Measurements from ENCODE around the gene FAM187B.

The FAM187B gene

DNA sequence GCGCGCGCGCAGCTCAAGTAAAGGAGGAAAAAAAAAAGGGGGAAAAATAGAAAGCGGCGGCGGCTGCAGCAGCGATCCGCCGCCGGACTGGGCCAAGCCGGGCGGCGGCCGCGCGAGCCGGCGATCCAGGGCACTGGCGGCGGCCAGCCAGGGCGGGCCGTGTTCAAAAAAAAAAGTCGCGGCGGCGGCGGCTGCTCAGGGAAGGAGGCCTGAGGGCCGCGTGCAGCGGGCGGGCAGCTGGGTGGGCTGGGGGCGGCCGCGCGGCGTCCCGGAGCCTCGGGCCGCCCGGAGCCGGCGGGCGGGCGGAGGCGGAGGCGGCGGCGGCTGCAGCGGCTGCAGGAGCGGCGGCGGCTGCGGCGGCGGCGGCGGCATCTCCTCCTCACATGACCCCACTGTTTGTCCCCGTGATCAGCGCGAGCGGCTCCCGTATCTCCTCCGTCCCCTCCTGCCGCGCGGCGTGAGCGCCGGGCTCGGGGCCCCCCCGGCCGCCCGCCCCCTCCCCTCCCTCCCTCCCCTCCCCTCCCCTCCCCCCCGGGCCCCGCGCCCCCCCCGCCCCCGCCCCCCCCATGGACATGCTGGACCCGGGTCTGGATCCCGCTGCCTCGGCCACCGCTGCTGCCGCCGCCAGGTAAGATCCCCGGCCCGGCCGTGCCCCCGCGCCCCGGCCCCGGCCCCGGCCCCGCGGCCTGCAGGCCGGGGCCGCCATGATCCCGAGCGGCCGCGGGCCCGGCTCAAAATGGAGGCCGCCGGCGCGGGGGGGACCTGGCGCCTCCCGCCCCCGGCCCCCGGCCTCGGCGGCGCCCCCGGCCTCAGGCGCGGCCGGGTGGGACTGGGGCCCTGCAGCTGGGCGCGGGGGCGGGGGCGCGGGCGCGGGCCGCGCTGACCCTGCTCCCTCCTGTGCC lies 40.2 kb upstream of the FAM187B start, which contains the start of gene USF2:
USF2 (plus strand) TSS at position 427 of the 902 bp plus-strand sequence; CDS start at position 567, 140 bp downstream.
- Histone ChIP-seq H3K4me3 (ENCODE audit: low read depth, low read length) (peak within 1 kb of the TSS; percentile 81), H3K27ac (ENCODE audit: low read depth, low read length) (peak within 1 kb of the TSS; percentile 58), H3K27me3 (ENCODE audit: insufficient read depth, low read length) (no peaks in the 10 kb centered on the region), H3K36me3 (ENCODE audit: insufficient read depth, low read length) (no peaks in the 10 kb centered on the region), H3K4me1 (ENCODE audit: control insufficient read depth, insufficient read depth, low read length, unreplicated experiment) (no peaks in the 10 kb centered on the region), H3K79me2 (ENCODE audit: control insufficient read depth, insufficient read depth, low read length, unreplicated experiment) (peaks cover 2% of the 10 kb centered on the region), H2AFZ (ENCODE audit: low read length, unreplicated experiment) (peak within 1 kb of the TSS; percentile 68)

- Histone ChIP-seq H3K27ac (ENCODE audit: low read depth, low read length) (peak overlapping the region; percentile 58), H3K79me2 (ENCODE audit: control insufficient read depth, insufficient read depth, low read length, unreplicated experiment) (peaks cover 2% of the 10 kb centered on the region), H3K36me3 (ENCODE audit: insufficient read depth, low read length) (no peaks in the 10 kb centered on the region), H3K4me1 (ENCODE audit: control insufficient read depth, insufficient read depth, low read length, unreplicated experiment) (no peaks in the 10 kb centered on the region), H2AFZ (ENCODE audit: low read length, unreplicated experiment) (peak overlapping the region; percentile 3), H3K4me3 (ENCODE audit: low read depth, low read length) (peak overlapping the region; percentile 81), H3K27me3 (ENCODE audit: insufficient read depth, low read length) (no peaks in the 10 kb centered on the region)
Measured at GRCh38 chr19:35267818-35268535, 39.4 kb upstream of the FAM187B start.

DNA sequence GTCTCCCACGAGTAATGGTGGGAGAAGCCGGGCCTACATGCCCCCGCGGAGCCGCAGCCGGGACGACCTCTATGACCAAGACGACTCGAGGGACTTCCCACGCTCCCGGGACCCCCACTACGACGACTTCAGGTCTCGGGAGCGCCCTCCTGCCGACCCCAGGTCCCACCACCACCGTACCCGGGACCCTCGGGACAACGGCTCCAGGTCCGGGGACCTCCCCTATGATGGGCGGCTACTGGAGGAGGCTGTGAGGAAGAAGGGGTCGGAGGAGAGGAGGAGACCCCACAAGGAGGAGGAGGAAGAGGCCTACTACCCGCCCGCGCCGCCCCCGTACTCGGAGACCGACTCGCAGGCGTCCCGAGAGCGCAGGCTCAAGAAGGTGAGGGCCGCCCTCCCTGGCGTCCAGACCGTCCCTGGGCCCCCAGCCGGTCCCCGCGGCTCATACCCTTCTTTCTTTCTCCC lies 38.8 kb upstream of the FAM187B start:
- Histone ChIP-seq H3K36me3 (ENCODE audit: insufficient read depth, low read length) (no peaks in the 10 kb centered on the region), H2AFZ (ENCODE audit: low read length, unreplicated experiment) (peak overlapping the region; percentile 3), H3K4me1 (ENCODE audit: control insufficient read depth, insufficient read depth, low read length, unreplicated experiment) (no peaks in the 10 kb centered on the region)

DNA sequence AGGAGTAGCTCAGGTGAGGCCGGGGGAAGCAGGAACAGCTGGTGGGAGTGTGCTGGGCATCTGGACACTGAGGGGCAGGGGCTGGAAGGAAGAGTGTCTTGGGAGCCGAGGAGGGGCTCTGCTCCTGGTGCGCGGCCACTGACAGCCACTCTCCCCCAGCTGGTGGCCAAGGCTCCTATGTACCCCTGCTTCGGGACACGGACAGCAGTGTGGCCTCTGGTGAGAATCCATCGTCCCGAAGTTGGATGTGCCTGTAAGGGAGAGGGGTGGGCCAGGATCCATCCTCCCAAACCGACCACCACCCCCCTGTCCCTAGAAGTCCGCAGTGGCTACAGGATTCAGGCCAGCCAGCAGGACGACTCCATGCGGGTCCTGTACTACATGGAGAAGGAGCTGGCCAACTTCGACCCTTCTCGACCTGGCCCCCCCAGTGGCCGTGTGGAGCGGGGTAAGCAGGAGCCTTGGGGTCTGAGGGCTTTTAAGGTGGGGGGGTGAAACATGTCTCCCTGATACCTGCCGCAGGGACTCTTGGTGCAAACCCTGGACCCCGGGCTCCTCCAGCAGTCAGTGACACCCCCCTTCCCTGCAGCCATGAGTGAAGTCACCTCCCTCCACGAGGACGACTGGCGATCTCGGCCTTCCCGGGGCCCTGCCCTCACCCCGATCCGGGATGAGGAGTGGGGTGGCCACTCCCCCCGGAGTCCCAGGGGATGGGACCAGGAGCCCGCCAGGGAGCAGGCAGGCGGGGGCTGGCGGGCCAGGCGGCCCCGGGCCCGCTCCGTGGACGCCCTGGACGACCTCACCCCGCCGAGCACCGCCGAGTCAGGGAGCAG lies 38.2 kb upstream of the FAM187B start:
- Histone ChIP-seq H2AFZ (ENCODE audit: low read length, unreplicated experiment) (no peak overlapping the region), H3K36me3 (ENCODE audit: insufficient read depth, low read length) (no peaks in the 10 kb centered on the region), H3K27me3 (ENCODE audit: insufficient read depth, low read length) (no peaks in the 10 kb centered on the region), H3K27ac (ENCODE audit: low read depth, low read length) (no peak overlapping the region), H3K79me2 (ENCODE audit: control insufficient read depth, insufficient read depth, low read length, unreplicated experiment) (peaks cover 2% of the 10 kb centered on the region), H3K4me1 (ENCODE audit: control insufficient read depth, insufficient read depth, low read length, unreplicated experiment) (no peaks in the 10 kb centered on the region), H3K4me3 (ENCODE audit: low read depth, low read length) (peak overlapping the region; percentile 81)

More for the DNA sequence above, 38.8 kb upstream of the FAM187B start:
- Histone ChIP-seq H3K4me3 (ENCODE audit: low read depth, low read length) (peak overlapping the region; percentile 81), H3K79me2 (ENCODE audit: control insufficient read depth, insufficient read depth, low read length, unreplicated experiment) (peaks cover 2% of the 10 kb centered on the region), H3K27ac (ENCODE audit: low read depth, low read length) (peak overlapping the region; percentile 58), H3K27me3 (ENCODE audit: insufficient read depth, low read length) (no peaks in the 10 kb centered on the region)

- Histone ChIP-seq H2AFZ (ENCODE audit: low read length, unreplicated experiment) (no peak overlapping the region), H3K27ac (ENCODE audit: low read depth, low read length) (no peak overlapping the region), H3K4me1 (ENCODE audit: control insufficient read depth, insufficient read depth, low read length, unreplicated experiment) (no peaks in the 10 kb centered on the region), H3K4me3 (ENCODE audit: low read depth, low read length) (no peak overlapping the region; the same call in 1 of the 2 replicates), H3K27me3 (ENCODE audit: insufficient read depth, low read length) (no peaks in the 10 kb centered on the region), H3K36me3 (ENCODE audit: insufficient read depth, low read length) (no peaks in the 10 kb centered on the region), H3K79me2 (ENCODE audit: control insufficient read depth, insufficient read depth, low read length, unreplicated experiment) (peaks cover 2% of the 10 kb centered on the region)
Measured at GRCh38 chr19:35265900-35266519, 37.5 kb upstream of the FAM187B start.

- Histone ChIP-seq H3K79me2 (ENCODE audit: control insufficient read depth, insufficient read depth, low read length, unreplicated experiment) (peaks cover 2% of the 10 kb centered on the region), H3K36me3 (ENCODE audit: insufficient read depth, low read length) (no peaks in the 10 kb centered on the region), H3K27me3 (ENCODE audit: insufficient read depth, low read length) (no peaks in the 10 kb centered on the region), H3K4me3 (ENCODE audit: low read depth, low read length) (no peak overlapping the region; the same call in 1 of the 2 replicates), H2AFZ (ENCODE audit: low read length, unreplicated experiment) (no peak overlapping the region), H3K4me1 (ENCODE audit: control insufficient read depth, insufficient read depth, low read length, unreplicated experiment) (no peaks in the 10 kb centered on the region), H3K27ac (ENCODE audit: low read depth, low read length) (no peak overlapping the region)
Measured at GRCh38 chr19:35265126-35265899, 36.8 kb upstream of the FAM187B start.

DNA sequence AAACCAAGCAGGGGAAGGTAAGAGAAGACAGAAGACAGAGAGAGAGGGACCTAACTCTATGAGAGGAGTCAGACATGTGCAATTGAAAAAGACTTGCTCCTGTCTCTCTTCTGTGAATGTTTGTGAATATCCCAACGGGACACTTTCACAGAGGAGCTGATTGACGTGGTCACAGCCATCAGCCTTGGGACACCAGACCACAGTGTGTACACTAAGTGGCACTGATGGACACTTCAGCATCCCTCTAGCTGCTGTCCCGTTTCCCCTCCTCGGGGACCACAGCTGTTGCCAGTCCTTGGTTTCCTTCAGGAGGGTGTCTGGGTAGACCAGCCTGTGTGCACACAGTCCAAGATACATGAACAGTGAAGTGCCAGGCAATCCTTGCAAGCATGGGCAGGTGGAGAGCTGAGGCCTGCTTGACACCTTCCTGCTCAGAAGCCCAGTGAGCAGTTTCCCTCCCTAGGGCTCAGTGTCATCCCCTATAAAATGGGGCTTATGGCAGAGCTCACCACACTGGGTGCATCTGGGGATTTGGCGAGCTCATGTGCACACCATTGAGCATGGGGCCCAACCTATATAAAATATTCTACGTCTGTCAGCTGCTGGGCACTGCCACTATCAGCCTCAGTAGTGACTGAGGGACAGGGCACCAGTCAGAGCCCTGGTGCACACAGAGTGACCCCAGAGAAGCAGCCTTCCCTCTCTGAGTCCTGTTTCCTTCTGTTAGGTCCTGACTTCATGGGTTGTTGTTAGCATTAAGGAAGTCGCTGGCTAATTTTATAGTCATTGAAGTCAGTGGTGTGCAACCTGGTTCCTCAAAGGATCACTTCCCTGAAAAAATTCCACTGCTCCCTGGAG lies 36.0 kb upstream of the FAM187B start:
- H2AFZ ChIP-seq (ENCODE audit: low read length, unreplicated experiment) = no peak overlapping the region
- H3K36me3 ChIP-seq (ENCODE audit: insufficient read depth, low read length) = no peaks in the 10 kb centered on the region
- H3K79me2 ChIP-seq (ENCODE audit: control insufficient read depth, insufficient read depth, low read length, unreplicated experiment) = no peaks in the 10 kb centered on the region
- H3K4me3 ChIP-seq (ENCODE audit: low read depth, low read length) = no peak overlapping the region
- H3K27me3 ChIP-seq (ENCODE audit: insufficient read depth, low read length) = no peaks in the 10 kb centered on the region
- H3K4me1 ChIP-seq (ENCODE audit: control insufficient read depth, insufficient read depth, low read length, unreplicated experiment) = no peaks in the 10 kb centered on the region
- H3K27ac ChIP-seq (ENCODE audit: low read depth, low read length) = no peak overlapping the region

GRCh38 chr19:35262101-35262761 lies 33.7 kb upstream of the FAM187B start:
- Histone ChIP-seq H3K27me3 (ENCODE audit: insufficient read depth, low read length) (no peaks in the 10 kb centered on the region), H3K4me1 (ENCODE audit: control insufficient read depth, insufficient read depth, low read length, unreplicated experiment) (no peaks in the 10 kb centered on the region), H3K27ac (ENCODE audit: low read depth, low read length) (no peak overlapping the region), H2AFZ (ENCODE audit: low read length, unreplicated experiment) (no peak overlapping the region), H3K4me3 (ENCODE audit: low read depth, low read length) (no peak overlapping the region), H3K79me2 (ENCODE audit: control insufficient read depth, insufficient read depth, low read length, unreplicated experiment) (no peaks in the 10 kb centered on the region), H3K36me3 (ENCODE audit: insufficient read depth, low read length) (no peaks in the 10 kb centered on the region)

Data from ACC112 (cell line).